ENCODE results near the gene JPH3. TPM values are rescaled to one million over a fixed set of nuclear protein-coding genes. Genes with fewer than 3 reads are reported as not detected.

JPH3 gene
- total RNA-seq, 6 experiments from 2014 or later = not detected

DNA sequence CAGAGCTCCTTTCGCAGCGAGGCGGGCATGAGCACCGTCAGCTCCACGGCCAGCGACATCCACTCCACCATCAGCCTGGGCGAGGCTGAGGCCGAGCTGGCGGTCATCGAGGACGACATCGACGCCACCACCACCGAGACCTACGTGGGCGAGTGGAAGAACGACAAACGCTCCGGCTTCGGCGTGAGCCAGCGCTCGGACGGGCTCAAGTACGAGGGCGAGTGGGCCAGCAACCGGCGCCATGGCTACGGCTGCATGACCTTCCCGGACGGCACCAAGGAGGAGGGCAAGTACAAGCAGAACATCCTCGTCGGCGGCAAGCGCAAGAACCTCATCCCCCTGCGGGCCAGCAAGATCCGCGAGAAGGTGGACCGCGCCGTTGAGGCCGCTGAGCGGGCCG, 42.3 kb downstream of the JPH3 start:
- Mint-ChIP-seq H3K27me3 (ENCODE audit: insufficient read depth) (peaks cover 63% of the 10 kb centered on the region), H3K4me1 (ENCODE audit: low read depth) (no peaks in the 10 kb centered on the region), H3K9me3 (no peaks in the 10 kb centered on the region)

DNA sequence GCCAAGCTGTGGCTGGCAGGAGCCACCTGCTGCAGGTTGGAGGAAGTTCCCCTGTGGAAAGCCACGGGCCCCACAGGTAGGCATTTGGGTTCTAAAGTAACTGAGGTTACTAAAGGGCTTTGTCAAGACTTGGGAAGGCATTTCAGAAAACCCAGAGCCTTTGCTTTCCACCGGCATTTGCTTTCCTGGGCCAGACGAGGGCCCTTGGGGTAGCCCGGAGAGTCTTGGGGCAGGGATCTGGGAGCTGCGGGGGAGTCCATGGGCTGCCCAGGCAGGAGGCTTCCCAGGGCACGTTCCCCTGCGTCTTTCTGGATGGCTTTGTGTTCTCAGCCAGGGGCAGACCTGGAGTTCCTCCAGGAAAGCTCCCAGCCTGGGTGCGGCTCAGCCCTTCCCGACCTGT, 43.5 kb downstream of the JPH3 start:
- no peaks in the 10 kb centered on the region for H3K36me3 Mint-ChIP-seq (ENCODE audit: low read depth)
- no peaks in the 10 kb centered on the region for H3K9me3 Mint-ChIP-seq
- H3K4me1 Mint-ChIP-seq (ENCODE audit: low read depth) = no peaks in the 10 kb centered on the region
- no peak overlapping the region for H3K27ac Mint-ChIP-seq
- no peak overlapping the region for H3K4me3 Mint-ChIP-seq
- DNase-seq = no peak
- H3K27me3 Mint-ChIP-seq (ENCODE audit: insufficient read depth) = peaks cover 54% of the 10 kb centered on the region
- TF ChIP-seq, protein P1, sequence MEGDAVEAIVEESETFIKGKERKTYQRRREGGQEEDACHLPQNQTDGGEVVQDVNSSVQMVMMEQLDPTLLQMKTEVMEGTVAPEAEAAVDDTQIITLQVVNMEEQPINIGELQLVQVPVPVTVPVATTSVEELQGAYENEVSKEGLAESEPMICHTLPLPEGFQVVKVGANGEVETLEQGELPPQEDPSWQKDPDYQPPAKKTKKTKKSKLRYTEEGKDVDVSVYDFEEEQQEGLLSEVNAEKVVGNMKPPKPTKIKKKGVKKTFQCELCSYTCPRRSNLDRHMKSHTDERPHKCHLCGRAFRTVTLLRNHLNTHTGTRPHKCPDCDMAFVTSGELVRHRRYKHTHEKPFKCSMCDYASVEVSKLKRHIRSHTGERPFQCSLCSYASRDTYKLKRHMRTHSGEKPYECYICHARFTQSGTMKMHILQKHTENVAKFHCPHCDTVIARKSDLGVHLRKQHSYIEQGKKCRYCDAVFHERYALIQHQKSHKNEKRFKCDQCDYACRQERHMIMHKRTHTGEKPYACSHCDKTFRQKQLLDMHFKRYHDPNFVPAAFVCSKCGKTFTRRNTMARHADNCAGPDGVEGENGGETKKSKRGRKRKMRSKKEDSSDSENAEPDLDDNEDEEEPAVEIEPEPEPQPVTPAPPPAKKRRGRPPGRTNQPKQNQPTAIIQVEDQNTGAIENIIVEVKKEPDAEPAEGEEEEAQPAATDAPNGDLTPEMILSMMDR (IDR thresholded peaks at IDR 0.05) = no peak

More for the DNA sequence above, 42.3 kb downstream of the JPH3 start:
- H3K36me3 Mint-ChIP-seq (ENCODE audit: low read depth) = no peaks in the 10 kb centered on the region
- DNase-seq = no peak
- TF ChIP-seq, protein P1 (IDR thresholded peaks at IDR 0.05) = no peak
- H3K27ac Mint-ChIP-seq = no peak overlapping the region
- H3K4me3 Mint-ChIP-seq = no peak overlapping the region

DNA sequence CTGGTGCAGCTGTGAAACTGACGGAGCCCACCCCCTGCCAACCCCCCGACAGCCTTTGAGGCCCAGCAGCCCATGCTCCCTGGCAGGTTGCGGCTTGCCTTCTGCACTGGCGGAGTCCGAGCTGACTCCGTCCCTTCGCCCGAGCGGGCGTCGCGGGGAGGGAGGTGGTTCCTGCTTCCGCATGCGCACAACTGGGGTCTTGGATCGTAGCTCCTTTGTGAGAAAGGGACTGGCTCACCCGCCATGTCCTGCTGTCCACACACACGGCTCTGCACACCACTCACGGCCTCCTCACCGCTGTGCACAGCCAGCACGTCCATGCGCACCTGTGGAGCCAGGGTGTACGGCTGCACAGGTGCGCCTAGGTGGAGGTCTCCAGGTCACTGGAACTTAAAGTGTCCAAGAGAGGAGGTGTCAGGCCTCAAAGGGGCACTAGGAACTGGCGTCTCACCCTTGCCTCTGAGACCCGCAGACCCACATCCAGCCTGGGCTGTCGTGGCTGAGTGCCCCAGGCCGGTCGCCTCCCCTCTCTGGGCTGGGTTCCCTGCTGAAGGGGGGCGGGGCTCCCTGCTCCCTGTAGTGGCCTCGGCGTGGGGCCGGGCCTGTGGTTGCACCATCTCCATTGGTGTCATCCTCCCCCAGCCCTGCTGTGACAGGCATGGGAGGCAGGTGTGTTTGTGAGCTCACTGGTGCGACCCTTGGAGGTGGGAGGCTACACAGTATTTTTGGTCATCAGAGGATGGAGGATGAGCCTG, 45.3 kb downstream of the JPH3 start:
- Mint-ChIP-seq H3K4me3 (no peak overlapping the region), H3K27ac (no peak overlapping the region), H3K4me1 (ENCODE audit: low read depth) (no peaks in the 10 kb centered on the region), H3K36me3 (ENCODE audit: low read depth) (no peaks in the 10 kb centered on the region), H3K27me3 (ENCODE audit: insufficient read depth) (peaks cover 51% of the 10 kb centered on the region), H3K9me3 (no peaks in the 10 kb centered on the region)
- no peak for DNase-seq
- TF ChIP-seq, protein P1 (IDR thresholded peaks at IDR 0.05) = no peak

DNA sequence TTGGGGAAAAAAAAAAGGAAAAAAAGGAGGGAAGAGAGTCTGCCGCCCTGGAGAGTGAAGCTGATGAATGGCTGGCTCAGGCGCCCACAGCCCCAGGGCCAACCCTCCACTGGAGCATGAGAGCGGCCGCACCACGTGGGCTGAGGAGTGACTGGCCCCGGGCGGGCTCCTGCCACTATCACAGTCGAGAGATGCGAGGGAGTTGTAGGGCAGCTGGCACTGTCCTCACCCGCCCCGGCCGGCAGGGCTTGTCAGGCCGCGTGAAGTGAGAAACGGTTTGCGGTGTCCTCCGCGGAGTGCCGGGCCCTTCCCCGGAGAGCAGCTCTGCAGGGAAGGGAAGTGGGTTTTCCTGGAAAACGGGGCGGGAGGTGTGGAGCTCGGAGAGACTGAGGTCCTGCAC, 45.9 kb downstream of the JPH3 start:
- Mint-ChIP-seq H3K27me3 (ENCODE audit: insufficient read depth) (peaks cover 46% of the 10 kb centered on the region), H3K4me3 (no peak overlapping the region), H3K27ac (no peak overlapping the region), H3K9me3 (no peaks in the 10 kb centered on the region), H3K36me3 (ENCODE audit: low read depth) (no peaks in the 10 kb centered on the region), H3K4me1 (ENCODE audit: low read depth) (no peaks in the 10 kb centered on the region)
- no peak for DNase-seq
- TF ChIP-seq, protein P1 (IDR thresholded peaks at IDR 0.05) = no peak

DNA sequence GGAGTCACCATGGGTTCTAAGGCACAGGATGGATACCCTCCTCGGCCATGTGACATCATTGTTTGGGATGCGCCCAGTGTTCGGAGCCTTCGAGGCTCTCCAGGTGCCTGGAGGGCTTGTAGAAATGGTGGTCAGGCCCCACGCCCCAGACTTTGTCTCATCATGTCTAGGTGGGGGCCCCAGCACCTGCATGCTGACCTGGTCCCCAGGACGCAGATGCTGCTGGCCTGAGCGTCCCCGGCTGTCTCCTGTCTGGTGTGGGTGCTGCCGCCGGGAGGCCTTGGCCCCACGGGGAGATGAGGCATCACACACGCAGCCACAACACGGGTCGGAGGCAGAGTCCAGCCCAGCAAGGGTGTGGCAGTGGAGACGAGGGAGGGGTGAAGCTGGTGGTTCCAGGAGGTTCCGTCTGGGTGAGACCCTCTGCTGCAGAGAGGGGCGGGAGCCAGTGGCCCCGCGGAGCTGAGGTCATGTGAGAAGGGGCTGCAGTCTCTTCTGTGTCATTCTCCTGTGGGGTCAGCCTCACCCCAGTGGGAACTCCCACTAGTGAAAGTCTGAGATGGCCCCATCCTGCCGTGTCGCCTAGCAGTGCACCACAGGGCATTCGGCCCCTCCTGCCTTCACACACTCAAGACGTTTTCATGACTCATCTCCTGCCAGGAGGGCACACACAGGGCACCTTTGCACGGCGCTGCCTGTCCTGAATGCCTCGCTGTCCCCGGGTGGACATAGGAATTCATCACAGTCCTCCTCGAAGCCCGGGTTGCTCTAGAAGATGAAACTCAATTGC, 46.6 kb downstream of the JPH3 start:
- no peak overlapping the region for H3K27ac Mint-ChIP-seq
- no peak for DNase-seq
- TF ChIP-seq, protein P1 (IDR thresholded peaks at IDR 0.05) = no peak
- H3K4me1 Mint-ChIP-seq (ENCODE audit: low read depth) = no peaks in the 10 kb centered on the region
- H3K9me3 Mint-ChIP-seq = no peaks in the 10 kb centered on the region
- H3K27me3 Mint-ChIP-seq (ENCODE audit: insufficient read depth) = peaks cover 40% of the 10 kb centered on the region
- H3K4me3 Mint-ChIP-seq = no peak overlapping the region
- no peaks in the 10 kb centered on the region for H3K36me3 Mint-ChIP-seq (ENCODE audit: low read depth)
